HCT116 (cell line): ENCODE measurements around the gene GPC5. TPM values are rescaled to one million over a fixed set of nuclear protein-coding genes. Genes with fewer than 3 reads are reported as not detected.
"Not testable (repeated sequence)": the region's sequence is repeated elsewhere in the genome, so short reads cannot be mapped to it uniquely, and the experiment has no call there.

Experiments
- ATAC-seq: fragments of 200-7000 bp; cut with Tn5 transposase; 2 replicates; pipeline ENCODE4 v1.9.1; 2020; ENCODE audit warnings: mild to moderate bottlenecking, moderate library complexity
- BruUV-seq: library from RNA; stranded (reverse); fragments of 400-500 nt; replicated peaks from 2 replicates; lab custom pipeline; 2021; lab: Mats Ljungman, UMichigan
- CTCF ChIA-PET: fragments of 300-600 bp; sonication (Branson Sonifier 250); formaldehyde crosslinking; loops from one replicate; lab custom pipeline; 2021; ENCODE audit warnings: antibody characterized with exemption; lab: Charles Lee
- POLR2A ChIA-PET: fragments of 300-600, 350-600 bp; sonication (Branson Sonifier 250); formaldehyde crosslinking; loops from one replicate; lab custom pipeline; 2021; ENCODE audit warnings: antibody characterized with exemption; lab: Charles Lee
- RAD21 ChIA-PET, 2 experiments: fragments of 300-600 bp; sonication (Branson Sonifier 250); formaldehyde crosslinking; loops; one replicate each; lab custom pipeline; 2023; ENCODE audit warnings: low total read pairs in 2 of 2; ENCODE audit not compliant: uncharacterized antibody in 2 of 2, unreplicated experiment in 2 of 2, low non-redundant PET in 1 of 2; lab: Charles Lee
- DNase-seq: peaks from one replicate; pipeline ENCODE4 v3.0.0-alpha.2; 2010; ENCODE audit warnings: low read depth, low spot score
- H2AFZ ChIP-seq: fragments of 200-600 bp; shearing (Covaris generic), sonication (generic); 2 replicates; pipeline ENCODE4 v1.6.1; 2017; ENCODE audit warnings: low read depth, mixed run types, mixed read lengths, antibody characterized with exemption, low read length; ENCODE audit not compliant: poor library complexity, severe bottlenecking
- H3K27ac ChIP-seq: 2 replicates; pipeline ENCODE4 v1.5.1; 2012; ENCODE audit warnings: low read depth, low read length
- H3K27me3 ChIP-seq: fragments of 200-600 bp; sonication (generic); 2 replicates; pipeline ENCODE4 v1.6.1; 2016; ENCODE audit warnings: mixed run types, low read length, mixed read lengths; ENCODE audit not compliant: insufficient read depth
- H3K36me3 ChIP-seq, 2 experiments: fragments of 200-500 bp in 1 of 2; fragments of 200-600 bp in 1 of 2; sonication (Bioruptor generic) in 1 of 2; sonication (generic) in 1 of 2; 2 replicates each; pipeline versions ENCODE4 v1.5.1 to v1.6.1; 2014 to 2016; ENCODE audit warnings: low read length in 2 of 2, inconsistent platforms in 1 of 2, mixed read lengths in 1 of 2, mixed run types in 1 of 2; ENCODE audit not compliant: insufficient read depth in 2 of 2, control insufficient read depth in 1 of 2
- H3K4me1 ChIP-seq, 2 experiments: fragments of 200-600 bp in 1 of 2; sonication (generic) in 1 of 2; 2 replicates each; pipeline versions ENCODE4 v1.5.1 to v1.6.1; 2012 to 2017; ENCODE audit warnings: low read length in 2 of 2, inconsistent platforms in 1 of 2, mild to moderate bottlenecking in 1 of 2, mixed read lengths in 1 of 2, mixed run types in 1 of 2, moderate library complexity in 1 of 2; ENCODE audit not compliant: insufficient read depth in 2 of 2, control insufficient read depth in 1 of 2
- H3K4me2 ChIP-seq: fragments of 200-600 bp; sonication (generic); 2 replicates; pipeline ENCODE4 v1.6.1; 2017; ENCODE audit warnings: mixed run types, low read length, mixed read lengths
- H3K4me3 ChIP-seq, 2 experiments: fragments of 200-600 bp in 1 of 2; sonication (generic) in 1 of 2; replicated peaks in 1 of 2; 2 replicates each; pipeline ENCODE4 v1.5.1; 2011 to 2016; ENCODE audit warnings: low read length in 2 of 2, control low read depth in 1 of 2, low read depth in 1 of 2, mild to moderate bottlenecking in 1 of 2, mixed read lengths in 1 of 2, mixed run types in 1 of 2
- H3K79me2 ChIP-seq: fragments of 200-600 bp; sonication (generic); 2 replicates; pipeline ENCODE4 v1.6.1; 2017; ENCODE audit warnings: mild to moderate bottlenecking, mixed run types, low read length, moderate library complexity, mixed read lengths; ENCODE audit not compliant: insufficient read depth
- H3K9ac ChIP-seq: fragments of 200-600 bp; sonication (generic); 2 replicates; pipeline ENCODE4 v1.6.1; 2016; ENCODE audit warnings: low read length, mixed read lengths
- H3K9me2 ChIP-seq: fragments of 200-600 bp; sonication (generic), shearing (Covaris generic); 2 replicates; pipeline ENCODE4 v1.6.1; 2017; ENCODE audit warnings: mixed run types, mild to moderate bottlenecking, moderate library complexity; ENCODE audit not compliant: insufficient read depth
- H3K9me3 ChIP-seq, 2 experiments: fragments of 200-500 bp in 1 of 2; fragments of 200-600 bp in 1 of 2; sonication (Bioruptor generic) in 1 of 2; sonication (generic) in 1 of 2; 2 replicates each; pipeline ENCODE4 v1.6.1; 2014 to 2017; ENCODE audit warnings: low read length in 2 of 2, mixed read lengths in 2 of 2, inconsistent platforms in 1 of 2, low read depth in 1 of 2, mild to moderate bottlenecking in 1 of 2, mixed run types in 1 of 2, moderate library complexity in 1 of 2; ENCODE audit not compliant: control insufficient read depth in 1 of 2, insufficient read depth in 1 of 2
- H4K20me1 ChIP-seq: fragments of 200-600 bp; sonication (generic), shearing (Covaris generic); 2 replicates; pipeline ENCODE4 v1.6.1; 2017; ENCODE audit warnings: mixed run types, mild to moderate bottlenecking, moderate library complexity; ENCODE audit not compliant: insufficient read depth
- intact Hi-C: fragments of 100-400 bp; cut with micrococcal nuclease; formaldehyde crosslinking; loops from 2 replicates; pipeline ENCODE4 v1.10.0; 2022
- total RNA-seq: library from RNA; stranded (reverse); gene quantifications from one replicate; pipeline ENCODE4 v1.2.1, GENCODE V29; 2021; ENCODE audit not compliant: unreplicated experiment

The GPC5 gene
- total RNA-seq, 1 experiment from 2014 or later, result not detected

- POLR2A ChIA-PET, CTCF ChIA-PET, H4K20me1 ChIP-seq, ATAC-seq, RAD21 ChIA-PET, H3K9ac ChIP-seq, H3K36me3 ChIP-seq, intact Hi-C loops, H2AFZ ChIP-seq, H3K4me2 ChIP-seq, H3K79me2 ChIP-seq, H3K27ac ChIP-seq, H3K27me3 ChIP-seq, H3K4me1 ChIP-seq, DNase-seq, H3K9me2 ChIP-seq, H3K4me3 ChIP-seq, BruUV-seq: not testable (repeated sequence)
- peaks cover 0 to 14% of the 10 kb centered on the region in 2 experiments; a peak in 2 of 4 replicates for H3K9me3 ChIP-seq
Measured at GRCh38 chr13:92280986-92281385, 882.6 kb downstream of the GPC5 start.

- H2AFZ ChIP-seq, H3K36me3 ChIP-seq, POLR2A ChIA-PET, H3K27me3 ChIP-seq, RAD21 ChIA-PET, intact Hi-C loops, H4K20me1 ChIP-seq, H3K9ac ChIP-seq, CTCF ChIA-PET, ATAC-seq, DNase-seq, H3K9me2 ChIP-seq, H3K4me3 ChIP-seq, H3K4me2 ChIP-seq, H3K4me1 ChIP-seq, H3K27ac ChIP-seq, H3K79me2 ChIP-seq, BruUV-seq: not testable (repeated sequence)
- peaks cover 6 to 12% of the 10 kb centered on the region in 2 experiments; a peak in 3 of 4 replicates for H3K9me3 ChIP-seq
Measured at GRCh38 chr13:92290718-92291307, 892.4 kb downstream of the GPC5 start.

- BruUV-seq, CTCF ChIA-PET: not testable (repeated sequence)
Measured at GRCh38 chr13:92294533-92294932, 896.1 kb downstream of the GPC5 start.

DNA sequence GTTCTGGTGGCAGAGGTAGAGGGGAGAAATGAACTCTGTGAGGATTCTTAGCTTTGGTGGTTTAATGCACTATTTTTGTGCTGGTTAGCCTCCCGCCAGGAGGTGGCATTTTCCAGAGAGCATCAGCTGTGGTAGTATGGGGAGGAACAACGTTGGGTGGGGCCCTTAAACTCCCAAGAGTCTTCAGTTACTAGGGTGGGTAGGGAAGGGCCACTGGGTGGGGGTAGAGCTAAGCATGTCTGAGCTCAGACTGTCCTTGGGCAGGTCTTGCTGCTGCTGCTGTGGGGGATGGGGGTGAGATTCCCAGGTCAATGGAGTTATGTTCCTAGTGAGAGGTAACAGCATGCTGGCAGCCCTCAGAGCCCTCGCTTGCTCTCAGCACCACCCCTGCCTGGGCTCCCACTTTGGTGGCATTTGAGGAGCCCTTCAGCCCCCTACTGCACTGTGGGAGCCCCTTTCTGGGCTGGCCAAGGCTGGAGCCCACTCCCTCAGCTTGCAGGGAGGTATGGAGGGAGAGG is 897.8 kb downstream of the GPC5 start:
- H3K36me3 ChIP-seq, DNase-seq, H2AFZ ChIP-seq, H3K79me2 ChIP-seq, H3K9me2 ChIP-seq, ATAC-seq, H3K4me2 ChIP-seq, H4K20me1 ChIP-seq, BruUV-seq, RAD21 ChIA-PET, CTCF ChIA-PET, H3K27ac ChIP-seq, H3K4me1 ChIP-seq, H3K9me3 ChIP-seq, POLR2A ChIA-PET, H3K4me3 ChIP-seq, H3K9ac ChIP-seq, intact Hi-C loops, H3K27me3 ChIP-seq: not testable (repeated sequence)

More at GRCh38 chr13:92294533-92294932, 896.1 kb downstream of the GPC5 start:
- H3K79me2 ChIP-seq, H3K27ac ChIP-seq, H3K4me1 ChIP-seq, RAD21 ChIA-PET, H4K20me1 ChIP-seq, H3K9ac ChIP-seq, POLR2A ChIA-PET, ATAC-seq, H3K4me2 ChIP-seq, H2AFZ ChIP-seq, H3K9me3 ChIP-seq, intact Hi-C loops, H3K4me3 ChIP-seq, H3K9me2 ChIP-seq, H3K36me3 ChIP-seq, DNase-seq, H3K27me3 ChIP-seq: not testable (repeated sequence)
